NCI-H345 treated with DMSO at 0.1 percent for 48 hours (cell line): ENCODE measurements around the gene LCN2.

ENCODE experiments used
- DNase-seq: peaks from one replicate; lab custom pipeline; 2025; ENCODE audit not compliant: unreplicated experiment; lab: John Stamatoyannopoulos, UW

LCN2 gene

GRCh38 chr9:128190516-128191405, 41.5 kb downstream of the LCN2 start:
- no peak for DNase-seq

- DNase-seq, result peak; percentile 60
These were observed 42.3 kb downstream of the LCN2 start, which contains the start of gene CIZ1 for GRCh38 chr9:128191406-128192046. CIZ1 (minus strand) TSS chr9:128191572; CDS start chr9:128190857, 715 bp downstream.

GRCh38 chr9:128192601-128193371, 43.5 kb downstream of the LCN2 start:
- peak; percentile 84 for DNase-seq

- DNase-seq, result no peak
These were observed 44.3 kb downstream of the LCN2 start for GRCh38 chr9:128193469-128194096.

- DNase-seq, result no peak
These were observed 52.5 kb downstream of the LCN2 start for GRCh38 chr9:128201441-128202369.

GRCh38 chr9:128202648-128203023, 53.4 kb downstream of the LCN2 start:
- DNase-seq, result no peak
